NCI-H187 (cell line): Measurements from ENCODE around the gene SWSAP1.

ENCODE experiments used
- DNase-seq, 2 experiments: peaks; one replicate each; lab custom pipeline; 2025; lab: John Stamatoyannopoulos, UW

Gene SWSAP1

GRCh38 chr19:11414544-11414943 is 40.1 kb downstream of the SWSAP1 start:
- no peak for DNase-seq

- no peak for DNase-seq
Measured at GRCh38 chr19:11416346-11417052, 42.0 kb downstream of the SWSAP1 start.

GRCh38 chr19:11418094-11418548 is 43.7 kb downstream of the SWSAP1 start:
- DNase-seq, result no peak

- DNase-seq, result no peak
Measured at GRCh38 chr19:11418549-11419506, 44.4 kb downstream of the SWSAP1 start, which contains the start of gene RGL3. Gene RGL3 (minus strand): TSS chr19:11419314. CDS start chr19:11419278, 36 bp downstream.

- DNase-seq, result no peak
Measured at GRCh38 chr19:11420429-11421370, 46.2 kb downstream of the SWSAP1 start.

DNA sequence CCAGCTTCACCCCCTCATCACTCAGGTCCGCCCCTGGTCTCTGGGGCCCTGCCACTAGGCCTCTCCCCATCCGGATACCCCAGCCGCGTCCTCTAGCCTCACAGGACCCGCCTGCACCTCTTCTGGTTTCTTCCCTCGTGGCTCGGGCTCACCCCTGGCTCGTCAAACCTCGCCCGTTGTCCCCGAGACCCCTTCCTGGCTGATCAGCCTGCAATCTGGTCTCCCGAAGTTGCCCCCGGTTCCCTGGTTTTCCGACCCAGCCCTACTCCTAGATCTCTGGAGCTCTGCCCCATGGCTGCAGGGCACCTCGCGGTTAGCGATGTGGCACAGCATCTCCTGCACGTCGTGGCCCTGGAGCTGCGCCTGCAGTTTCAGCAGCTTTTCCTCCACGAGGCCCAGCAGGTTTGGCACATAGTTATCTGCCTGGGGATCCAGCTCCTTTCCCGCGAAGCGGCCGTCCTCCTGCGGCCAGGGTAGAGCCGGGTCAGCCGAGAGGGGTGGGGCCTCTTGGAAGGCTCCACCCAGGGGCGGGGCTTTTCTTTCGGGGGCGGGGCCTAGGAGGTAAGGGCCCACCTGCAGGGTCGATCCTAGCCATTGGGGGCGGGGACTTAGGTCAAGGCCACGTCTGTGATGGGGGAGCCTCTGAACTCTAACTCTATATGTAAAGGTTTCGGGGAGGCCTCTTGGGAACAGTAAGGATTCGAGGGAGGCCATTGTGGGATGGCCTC is 47.1 kb downstream of the SWSAP1 start:
- DNase-seq, result no peak

DNA sequence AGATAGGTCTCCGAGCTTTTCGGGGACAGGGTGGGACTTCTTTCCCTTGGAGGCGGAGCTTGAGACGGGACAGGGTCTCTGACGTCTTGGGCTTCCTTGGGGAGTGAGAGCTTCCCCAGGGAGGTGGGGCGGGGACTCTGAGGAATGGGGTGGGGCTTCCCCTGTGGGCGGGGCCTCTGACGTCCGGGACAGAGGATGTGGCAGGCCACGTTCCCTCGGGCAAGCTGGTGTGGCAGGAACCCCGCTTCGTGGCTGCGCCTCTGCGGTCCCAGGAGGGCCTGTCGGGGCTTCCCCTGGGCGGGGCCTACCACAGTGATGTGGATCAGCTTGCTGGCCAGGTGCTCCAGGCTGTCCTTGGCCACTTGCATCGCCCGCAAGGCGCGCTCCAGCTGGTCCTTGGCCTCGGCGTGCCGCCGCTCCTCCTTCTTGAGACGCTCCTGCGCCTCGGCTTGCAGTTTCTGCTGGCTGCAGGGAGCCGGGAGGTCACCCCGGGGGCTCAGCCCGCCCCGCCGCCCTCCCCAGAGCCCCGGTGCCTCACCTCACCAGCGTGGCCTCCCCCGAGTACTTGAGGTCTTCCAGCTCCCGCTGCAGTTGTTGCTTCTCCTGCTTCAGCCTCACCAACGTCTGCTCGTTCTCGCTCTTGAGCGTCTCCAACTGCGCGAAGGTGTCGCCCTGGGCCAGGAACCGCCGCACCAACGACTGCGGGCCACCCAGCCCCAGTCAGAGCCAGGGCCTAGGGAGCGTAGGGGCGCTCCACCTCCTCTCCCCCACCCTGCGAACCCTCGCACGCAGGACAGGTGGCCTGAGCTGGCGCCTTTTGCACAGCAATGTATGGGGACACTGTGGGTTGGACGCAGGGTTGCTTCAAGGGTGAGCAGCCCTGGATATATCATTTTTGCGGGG is 47.9 kb downstream of the SWSAP1 start:
- no peak for DNase-seq

- DNase-seq, result no peak
Measured at GRCh38 chr19:11423164-11423790, 48.8 kb downstream of the SWSAP1 start.

- no peak for DNase-seq
Measured at GRCh38 chr19:11423791-11424181, 49.3 kb downstream of the SWSAP1 start.
